GM21447 (cell line): ENCODE measurements around the gene IL16.
"Not testable (repeated sequence)": the region's sequence is repeated elsewhere in the genome, so short reads cannot be mapped to it uniquely, and the experiment has no call there.

Experiments
- ATAC-seq: cut with Tn5 transposase; IDR thresholded peaks from one replicate; pipeline ENCODE4 v1.9.1; 2021; ENCODE audit not compliant: unreplicated experiment

IL16 gene

DNA sequence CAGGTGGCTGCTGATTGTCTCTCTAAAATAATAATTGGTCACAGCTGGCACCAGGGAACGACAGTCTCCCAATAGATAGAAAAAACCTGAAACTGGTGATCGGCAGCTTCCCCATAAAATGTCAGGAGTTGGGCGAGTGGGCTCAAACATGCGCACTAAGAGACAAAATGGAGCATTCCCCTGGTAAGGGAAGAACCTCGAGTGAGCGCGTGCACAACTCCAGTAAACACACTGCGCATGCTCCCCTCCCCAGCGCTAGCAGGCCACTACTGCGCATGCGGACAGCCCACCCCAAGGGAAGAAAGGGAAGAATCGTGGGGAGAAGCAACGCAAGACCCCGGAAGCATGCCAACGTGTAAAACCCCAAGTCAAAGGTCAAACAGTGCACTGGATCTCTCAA is 134.9 kb downstream of the IL16 start:
- no peak for ATAC-seq

DNA sequence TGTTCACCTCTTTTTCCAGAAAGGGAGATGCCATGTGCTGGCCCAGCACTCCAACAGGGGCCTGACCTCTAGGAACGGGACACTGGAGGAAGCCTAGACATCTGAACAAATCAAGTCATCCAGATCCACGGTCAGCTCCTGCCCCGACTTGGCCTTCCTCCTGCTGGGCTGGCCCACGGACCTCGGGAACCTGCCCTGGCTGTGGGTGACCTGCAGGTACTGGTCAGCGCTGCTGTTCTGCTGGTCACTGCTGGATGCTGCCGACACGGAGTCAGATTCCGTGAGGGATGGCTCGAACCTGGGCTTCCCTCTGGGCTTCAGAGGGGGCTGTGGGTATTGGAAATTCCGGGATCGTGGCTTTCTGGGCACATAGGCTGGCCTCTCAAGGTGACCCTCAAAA is 135.6 kb downstream of the IL16 start:
- no peak for ATAC-seq

DNA sequence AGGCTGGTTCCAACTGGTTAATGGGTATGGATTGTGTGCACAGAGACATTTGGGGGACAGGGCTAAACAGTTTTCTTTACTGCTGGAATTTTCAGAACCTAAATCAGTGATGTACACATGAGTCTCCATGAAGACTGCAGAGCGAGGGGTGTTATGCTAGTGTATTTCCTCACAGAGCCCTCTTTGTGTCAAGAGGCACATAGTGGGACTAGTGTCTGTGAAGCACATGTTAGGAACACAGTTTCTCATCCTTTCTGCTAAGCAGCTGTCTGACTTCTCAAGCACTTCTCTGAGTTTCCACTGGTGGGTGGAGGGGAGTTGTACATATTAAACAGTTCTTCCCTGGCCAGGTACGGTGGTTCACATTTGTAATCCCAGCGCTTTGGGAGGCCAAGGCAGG is 136.7 kb downstream of the IL16 start:
- no peak for ATAC-seq

DNA sequence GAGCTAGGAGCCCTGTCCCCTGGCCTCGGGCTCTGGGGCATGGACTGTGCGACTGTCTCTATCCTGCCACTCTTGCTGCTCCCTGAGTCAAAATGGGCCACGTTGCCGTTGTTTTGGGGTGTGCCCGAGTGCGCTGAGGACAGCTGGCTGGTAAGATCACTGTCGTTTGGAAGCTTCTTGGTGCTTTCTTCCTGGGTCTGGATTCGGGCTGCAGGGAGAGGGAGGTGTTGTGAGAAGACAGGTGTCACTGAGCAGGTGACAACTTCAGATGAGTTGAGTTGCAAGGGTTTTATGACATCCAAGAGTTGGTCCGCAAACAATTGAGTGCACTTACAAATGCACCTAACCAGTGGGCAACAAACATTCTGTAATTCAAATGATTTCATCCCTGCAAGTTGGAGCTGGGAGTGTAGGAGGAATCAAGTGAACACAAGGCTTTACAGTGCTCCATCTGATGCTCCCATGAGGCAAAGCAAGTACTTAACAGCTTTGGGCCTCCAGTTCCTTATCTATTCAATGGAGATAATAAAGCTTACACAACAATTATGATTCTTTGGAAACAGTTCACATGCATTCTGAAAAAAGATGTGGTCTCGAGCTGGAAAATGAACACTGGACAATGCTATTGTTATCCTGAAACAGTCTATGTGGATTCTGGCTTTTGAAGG is 138.2 kb downstream of the IL16 start:
- no peak for ATAC-seq

DNA sequence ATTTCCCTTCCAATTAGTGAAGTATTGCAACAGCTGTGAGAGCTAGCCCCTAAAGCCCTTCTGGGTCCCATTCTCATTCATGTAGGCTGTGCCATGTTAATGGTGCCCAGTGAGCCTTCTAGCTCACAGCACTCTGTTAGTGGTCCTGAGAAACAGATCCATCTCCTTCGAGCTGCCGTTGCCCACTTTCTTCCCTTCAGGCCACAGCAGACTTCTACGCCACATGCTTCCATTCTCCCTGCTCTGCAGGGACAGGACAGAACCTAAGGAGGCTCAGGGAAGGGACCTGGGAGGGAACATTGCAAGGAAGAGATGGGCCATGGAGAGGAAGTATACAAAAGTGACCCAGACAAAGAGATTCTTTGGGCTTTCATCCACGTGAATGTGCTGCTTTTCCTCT is 139.0 kb downstream of the IL16 start:
- no peak for ATAC-seq

DNA sequence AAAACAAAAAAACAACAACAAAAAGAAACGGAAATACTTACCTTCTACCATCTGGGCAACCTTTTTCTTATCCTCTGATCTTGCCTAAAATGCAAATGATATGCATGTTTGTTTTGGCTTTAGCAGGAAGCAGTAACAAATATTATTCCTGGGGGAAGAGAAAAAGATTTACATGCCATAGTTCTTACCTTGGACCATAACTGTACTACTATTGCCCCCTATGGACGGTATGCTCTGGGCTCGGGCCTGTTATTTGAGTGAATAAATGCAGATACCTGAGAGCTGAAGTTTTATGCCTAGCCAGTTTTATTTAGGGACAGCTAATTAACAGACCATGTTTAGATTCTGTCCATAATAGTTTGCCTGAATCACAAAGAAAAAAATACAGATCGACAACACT is 139.9 kb downstream of the IL16 start:
- no peak for ATAC-seq

DNA sequence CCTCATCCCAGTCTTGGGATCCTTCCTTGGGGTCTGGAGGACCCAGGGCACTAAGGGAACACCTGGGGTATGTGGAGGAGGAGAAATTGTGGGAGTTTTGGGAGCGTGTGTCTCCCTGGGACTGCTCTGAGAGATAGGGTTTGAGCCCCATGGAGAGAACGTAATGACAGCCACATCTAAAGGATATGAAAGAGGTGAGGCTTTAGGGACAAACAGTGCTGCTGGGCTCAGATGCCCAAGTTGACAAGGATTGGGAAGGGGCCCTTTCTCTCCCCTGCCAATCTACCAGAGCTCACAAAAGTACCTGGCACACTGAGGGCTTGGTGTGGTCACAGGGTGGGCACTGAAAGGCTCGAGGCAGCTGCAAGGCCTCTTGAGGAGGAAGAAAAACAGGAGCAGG is 140.6 kb downstream of the IL16 start:
- no peak for ATAC-seq

DNA sequence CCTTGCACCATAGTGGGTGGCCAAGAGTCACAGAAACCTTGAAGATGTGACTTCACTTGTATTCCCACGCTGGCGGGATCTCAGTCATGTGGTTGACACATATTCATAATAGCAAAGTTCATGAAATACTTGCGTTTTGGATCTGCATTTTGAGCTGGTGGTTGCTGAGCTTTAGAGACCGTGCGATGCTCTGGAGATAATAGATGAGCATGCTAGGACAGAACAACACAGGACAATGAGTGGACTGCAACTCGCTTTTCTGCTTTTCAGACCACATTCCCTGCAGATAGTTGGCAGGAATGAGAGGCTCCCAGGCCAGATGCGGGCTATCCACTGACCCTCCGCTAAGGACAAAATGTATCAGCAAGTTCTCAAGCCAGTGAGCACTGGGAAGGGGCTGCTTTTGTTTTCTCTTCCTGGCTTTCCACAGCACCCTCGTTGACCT is 141.1 kb downstream of the IL16 start:
- no peak for ATAC-seq

DNA sequence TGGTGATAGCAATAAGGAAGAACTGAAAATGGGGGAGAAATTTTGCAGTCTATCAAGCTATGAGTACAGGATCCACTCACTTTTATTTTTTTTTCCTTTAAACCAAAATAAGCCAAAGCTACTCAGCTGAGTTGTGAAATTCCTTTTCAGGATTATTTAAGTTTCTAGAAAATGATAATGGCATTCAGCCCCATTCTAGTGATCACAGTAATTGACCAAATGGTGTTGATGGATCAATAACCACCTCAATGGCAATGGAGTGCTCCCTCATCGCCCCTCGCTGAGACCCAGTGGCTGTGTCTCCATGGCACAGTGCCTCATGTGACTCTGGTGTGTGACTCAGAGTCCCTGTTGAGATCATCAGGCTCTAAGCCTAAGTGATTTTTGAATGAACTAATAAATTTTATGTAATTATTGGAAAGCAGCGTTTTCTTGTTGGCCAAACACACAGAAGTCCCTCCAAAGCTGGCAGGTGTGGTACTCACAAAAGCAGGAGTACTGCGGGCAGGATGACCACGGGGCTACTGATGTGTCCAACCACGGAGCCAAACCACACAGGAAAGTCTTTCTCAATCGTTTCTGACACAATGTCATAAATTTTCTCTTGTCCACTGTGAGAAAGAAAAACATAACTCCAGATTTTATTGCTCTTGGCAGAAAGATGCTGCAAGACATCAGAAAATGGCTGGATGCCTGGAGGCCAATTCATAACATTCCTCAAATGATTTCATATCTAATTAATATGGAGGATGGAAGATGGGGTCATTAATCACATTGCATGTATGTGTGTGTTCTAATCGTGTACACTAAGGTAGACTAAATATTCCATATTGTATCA is 141.7 kb downstream of the IL16 start:
- ATAC-seq: no peak

DNA sequence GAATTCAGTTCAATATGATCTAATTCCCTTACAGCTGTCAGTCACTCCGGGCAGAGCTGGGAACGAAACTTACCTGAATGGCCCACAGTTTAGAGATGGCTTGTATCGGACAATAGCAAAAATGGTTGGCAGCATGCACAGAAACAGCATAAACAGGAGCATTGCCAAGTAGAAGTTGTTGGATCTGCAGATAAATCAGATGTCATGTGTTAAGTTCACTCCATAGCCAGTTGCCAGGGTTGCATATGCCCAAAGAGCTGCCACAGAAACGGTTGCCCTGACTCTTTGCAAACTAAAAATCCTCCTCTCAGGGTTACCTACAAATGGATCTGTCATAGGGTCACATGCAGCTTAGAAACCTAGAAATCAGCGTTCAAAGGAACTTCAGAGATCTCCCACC is 142.6 kb downstream of the IL16 start:
- ATAC-seq: no peak

DNA sequence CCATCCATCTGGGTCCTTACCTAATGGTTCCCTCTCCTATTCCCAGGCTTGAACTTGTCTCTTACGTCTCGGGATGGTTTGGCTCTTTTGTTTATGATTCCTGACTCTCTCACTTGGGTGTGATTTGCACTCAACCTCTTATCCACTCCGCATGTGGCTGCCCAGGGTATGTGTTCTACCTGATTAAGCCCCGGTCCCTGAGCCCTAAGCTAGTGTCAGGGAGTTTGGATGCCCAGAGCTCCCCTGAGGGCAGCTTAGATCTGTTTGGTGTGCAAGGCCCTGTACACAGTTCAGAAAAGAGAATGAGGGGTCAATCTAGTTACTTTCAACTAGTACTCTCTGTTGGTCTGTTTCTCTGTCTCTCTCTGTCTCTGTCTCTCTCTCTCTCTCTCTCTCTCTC is 143.2 kb downstream of the IL16 start:
- no peak for ATAC-seq

DNA sequence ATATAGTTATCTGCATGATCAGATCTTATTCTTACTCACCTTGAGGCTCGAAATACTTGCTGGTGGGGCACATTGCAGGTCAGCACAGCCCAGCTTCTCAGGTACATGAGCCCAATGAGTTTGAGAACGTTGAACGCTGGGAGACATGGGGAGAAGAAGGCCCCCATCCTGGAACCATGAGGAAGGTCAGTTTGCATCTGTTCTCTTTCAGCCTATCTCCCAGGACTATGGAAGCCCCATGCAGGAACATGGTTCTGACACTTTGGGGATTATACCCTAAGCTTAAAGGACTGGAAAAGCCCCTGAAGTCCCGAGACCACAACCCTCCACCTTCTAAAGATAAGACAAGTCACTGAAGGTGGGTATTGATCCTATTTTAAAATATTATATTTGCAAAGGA is 144.7 kb downstream of the IL16 start:
- ATAC-seq: no peak

DNA sequence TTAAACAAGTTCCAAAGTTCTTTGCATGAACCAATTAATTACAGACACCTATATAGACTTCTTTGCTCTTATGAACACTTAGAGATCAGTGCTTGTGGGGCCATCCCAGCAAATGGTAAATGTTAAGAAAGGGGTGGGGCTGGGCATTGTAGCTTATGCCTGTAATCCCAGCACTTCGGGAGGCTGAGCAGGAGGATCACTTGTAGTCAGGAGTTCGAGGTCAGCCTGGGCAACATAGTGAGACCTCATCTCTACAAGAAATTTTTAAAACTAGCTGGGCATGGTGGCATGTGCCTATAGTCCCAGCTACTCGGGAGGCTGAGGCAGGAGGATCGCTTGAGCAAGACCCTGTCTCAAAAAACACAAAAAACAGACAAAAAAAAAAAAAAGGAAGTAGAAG is 146.7 kb downstream of the IL16 start:
- ATAC-seq: no peak

DNA sequence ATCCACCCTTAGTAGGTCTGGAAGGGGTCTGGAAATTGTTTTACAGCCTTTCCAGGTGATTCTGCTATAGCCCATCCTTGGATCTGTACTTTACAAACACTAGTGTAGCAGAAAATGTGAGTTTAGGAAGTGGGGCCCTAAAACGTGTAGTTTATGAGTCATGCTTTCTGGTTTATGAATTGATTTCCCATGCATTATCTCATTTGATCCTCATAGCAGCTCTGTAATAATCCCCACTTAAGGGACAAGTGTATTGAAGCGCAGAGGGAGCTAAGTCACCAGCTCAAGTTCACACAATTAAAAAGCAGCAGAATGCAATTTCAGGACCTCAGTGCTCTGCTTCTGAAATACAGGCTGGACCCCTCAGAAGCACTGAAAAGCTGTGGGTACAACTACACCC is 149.9 kb downstream of the IL16 start:
- ATAC-seq: no peak

DNA sequence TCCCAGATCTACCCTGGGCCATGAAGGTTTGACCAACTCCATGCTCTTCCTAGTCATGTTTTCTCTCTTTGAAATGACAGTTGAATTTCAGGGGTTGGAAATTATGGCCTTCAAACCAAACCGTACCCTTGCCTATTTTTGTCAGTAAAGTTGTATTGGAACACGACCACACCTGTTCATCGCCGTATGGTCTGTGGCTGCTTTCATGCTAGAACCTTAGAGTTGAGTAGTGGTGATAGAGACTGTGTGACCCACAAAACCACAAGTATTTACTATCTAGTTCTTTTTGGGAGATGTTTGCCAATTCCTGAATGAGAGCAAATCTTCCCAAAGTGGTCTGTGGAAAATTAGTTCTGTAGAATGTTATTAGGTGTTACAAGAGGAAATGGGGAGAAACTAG is 151.2 kb downstream of the IL16 start:
- ATAC-seq: no peak

DNA sequence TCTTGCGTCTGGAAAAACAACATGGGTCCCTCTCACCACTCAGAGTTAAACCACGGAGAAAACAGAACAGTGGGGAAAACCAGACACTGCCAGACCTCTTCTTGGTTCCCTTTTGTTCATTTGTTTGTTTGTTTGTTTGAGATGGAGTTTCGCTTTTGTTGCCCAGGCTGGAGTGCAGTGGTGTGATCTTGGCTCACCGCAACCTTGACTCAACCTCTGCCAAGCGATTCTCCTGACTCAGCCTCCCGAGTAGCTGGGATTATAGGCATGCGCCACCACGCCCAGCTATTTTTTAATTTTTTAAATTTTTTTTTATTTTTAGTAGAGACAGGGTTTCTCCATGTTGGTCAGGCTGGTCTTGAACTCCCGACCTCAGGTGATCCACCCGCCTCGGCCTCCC is 152.0 kb downstream of the IL16 start:
- not testable (repeated sequence) for ATAC-seq

DNA sequence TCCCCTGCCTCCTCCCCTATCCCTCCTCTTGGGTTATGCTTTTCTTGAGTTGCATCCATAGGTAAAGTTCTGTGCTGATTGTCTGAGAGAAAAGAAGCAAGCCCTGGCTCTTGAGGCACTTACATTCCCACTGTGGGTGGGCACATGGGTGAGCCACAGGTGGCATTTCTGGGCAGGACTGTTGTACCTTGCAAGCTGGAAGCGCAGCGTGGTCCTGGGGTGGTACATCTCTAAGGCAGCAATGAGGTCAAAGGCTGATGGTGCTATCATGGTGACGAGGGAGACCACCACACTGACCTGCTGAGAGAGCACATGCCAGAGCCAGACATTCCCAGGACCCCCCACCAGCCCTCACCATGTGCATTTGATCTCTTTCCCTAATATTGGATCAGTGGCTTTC is 152.6 kb downstream of the IL16 start:
- no peak for ATAC-seq

DNA sequence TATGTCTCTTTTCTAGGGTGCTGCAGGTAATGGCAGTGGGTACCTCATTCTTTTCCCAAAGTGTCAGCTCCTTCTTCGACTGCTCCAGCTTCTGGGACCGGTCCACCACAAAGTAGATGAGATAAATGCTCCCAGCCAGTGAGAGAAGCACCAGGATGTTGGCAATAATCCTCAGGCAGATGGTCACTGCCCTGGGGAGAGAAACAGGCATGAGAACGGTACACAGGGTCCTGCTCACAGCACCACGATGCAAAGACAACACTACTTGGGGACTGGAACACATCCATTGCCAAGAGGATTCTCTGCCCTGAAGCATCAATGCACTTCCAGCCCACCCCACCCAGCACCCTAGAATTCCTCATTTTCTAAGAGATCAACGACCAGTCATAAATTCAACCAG is 155.0 kb downstream of the IL16 start:
- no peak for ATAC-seq

DNA sequence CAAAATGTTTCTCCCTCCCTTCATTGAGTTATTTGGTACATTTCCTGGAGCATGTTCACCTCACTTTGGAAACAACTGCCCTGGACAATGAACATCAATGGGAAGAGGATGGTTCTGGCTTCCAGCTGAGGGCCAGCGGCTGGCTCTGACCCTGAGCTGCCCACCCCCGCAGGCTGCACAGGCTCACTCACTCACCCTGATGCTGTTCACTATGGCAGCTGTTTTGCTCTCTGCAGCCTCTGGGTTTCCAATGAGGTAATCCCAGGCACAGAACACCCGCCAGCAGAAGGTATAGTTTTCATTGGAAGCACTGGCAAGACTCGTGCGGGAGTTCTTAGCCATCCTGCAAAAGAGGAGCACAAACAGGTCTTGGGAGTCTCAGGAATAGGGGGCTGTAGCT is 159.6 kb downstream of the IL16 start:
- ATAC-seq: no peak

DNA sequence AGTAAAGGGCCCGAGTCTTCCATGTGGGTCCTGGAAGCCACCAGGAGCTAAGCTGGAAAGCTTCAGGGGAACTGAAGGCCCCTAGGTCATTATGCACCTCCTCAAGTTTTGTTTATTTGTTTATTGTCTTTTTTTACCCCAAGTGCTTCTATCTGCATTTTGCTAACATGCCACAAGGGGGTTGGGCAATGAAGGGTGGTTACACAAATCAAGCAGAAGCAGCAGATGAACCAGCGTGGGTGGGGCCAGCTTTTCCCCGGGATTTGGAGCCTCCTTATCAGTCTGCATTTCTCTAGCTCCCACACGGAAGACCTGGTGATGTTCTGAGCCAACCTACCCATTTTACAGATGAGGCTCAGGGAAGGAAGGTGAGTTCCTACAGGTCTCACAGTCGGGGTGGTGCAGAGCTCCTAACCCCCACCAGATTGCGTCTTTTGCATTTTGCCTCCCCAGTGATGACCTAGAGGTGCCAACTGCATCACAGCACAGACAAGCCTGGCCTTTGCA is 160.6 kb downstream of the IL16 start:
- ATAC-seq: no peak

DNA sequence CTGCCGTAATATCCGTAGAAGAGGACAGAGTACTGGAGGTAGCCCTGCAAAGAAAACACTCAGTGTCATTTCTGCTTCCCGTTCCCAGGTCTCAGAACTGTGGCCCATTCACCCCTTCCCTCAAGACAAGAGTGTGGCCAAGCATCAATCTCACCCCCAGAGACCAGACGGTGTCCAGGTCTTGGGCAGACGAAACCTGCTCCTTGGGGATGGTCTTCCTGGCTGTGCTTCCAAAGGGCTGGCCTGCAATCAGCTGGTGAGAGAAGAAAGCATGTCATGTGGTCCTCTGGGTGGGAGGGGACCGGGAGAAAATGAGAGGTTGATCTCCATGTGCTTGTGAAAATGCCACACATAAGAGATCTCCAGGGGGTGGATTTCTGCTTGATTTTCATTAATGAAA is 161.6 kb downstream of the IL16 start:
- ATAC-seq: no peak

DNA sequence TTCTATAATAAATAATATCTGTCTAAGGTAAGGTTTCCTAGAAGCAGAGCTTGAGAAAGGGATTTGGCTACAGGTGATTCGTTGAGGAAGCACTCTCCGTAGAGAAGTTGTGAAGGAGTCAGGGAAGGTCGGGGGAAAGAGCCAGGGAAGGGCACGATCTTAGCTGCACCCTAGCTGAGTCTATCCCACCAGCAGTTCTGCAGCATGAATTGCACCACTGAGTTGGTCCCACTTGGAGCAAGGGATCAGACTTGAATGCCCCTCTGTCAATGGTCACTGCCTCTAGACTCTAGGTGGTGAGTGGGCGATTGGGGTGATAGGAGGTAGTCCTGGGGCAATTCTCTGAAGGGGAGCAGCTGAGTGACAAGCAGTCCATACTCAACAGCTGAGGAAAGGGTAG is 163.8 kb downstream of the IL16 start:
- ATAC-seq: no peak

DNA sequence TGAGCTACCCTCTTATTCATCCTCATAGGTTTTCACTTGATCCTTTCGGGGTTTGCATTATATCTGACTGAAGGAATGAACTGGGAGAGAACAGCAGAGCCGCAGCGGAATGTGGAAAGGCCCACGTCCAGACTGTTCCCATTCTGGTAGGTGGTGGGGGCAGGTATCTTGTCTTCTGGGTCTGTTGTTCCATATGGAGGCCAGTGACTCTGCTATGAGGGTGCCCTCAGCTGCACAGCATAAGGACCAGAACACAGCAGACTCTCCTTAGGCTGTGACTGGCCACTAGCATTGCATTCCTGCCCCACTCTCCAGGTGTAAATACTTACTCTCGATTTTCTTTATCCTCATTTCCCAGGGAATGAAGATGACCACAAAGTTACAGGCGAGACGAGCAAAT is 165.2 kb downstream of the IL16 start:
- no peak for ATAC-seq
